Gastroesophageal sphincter (tissue), 4 donors: Measurements from ENCODE around the gene YOD1. TPM values are rescaled to one million over a fixed set of nuclear protein-coding genes. Genes with fewer than 3 reads are reported as not detected.
"Not testable (repeated sequence)": the region's sequence is repeated elsewhere in the genome, so short reads cannot be mapped to it uniquely, and the experiment has no call there.

Experiments used
- ATAC-seq: fragments of 150-250 bp; one replicate; pipeline ENCODE4 v1.9.1; 2016; ENCODE audit warnings: mild to moderate bottlenecking, moderate library complexity
- H3K27ac ChIP-seq, 4 donors: fragments of 200-600 bp; sonication (generic) in 3 of 4; 1 replicate in 3 of 4; 2 replicates in 1 of 4; pipeline ENCODE4 v1.5.1; 2016 to 2019
- H3K27me3 ChIP-seq: fragments of 200-600 bp; sonication (generic); one replicate; pipeline ENCODE4 v1.5.1; 2019
- H3K36me3 ChIP-seq, 2 donors: fragments of 200-600 bp; sonication (generic); one replicate each; pipeline ENCODE4 v1.5.1; 2019; ENCODE audit warnings: control low read depth in 1 of 2
- H3K4me1 ChIP-seq, 3 donors: fragments of 200-600 bp; sonication (generic); 1 replicate in 2 of 3; 2 replicates in 1 of 3; pipeline ENCODE4 v1.5.1; 2016 to 2019; ENCODE audit warnings: control low read depth in 2 of 3
- H3K4me3 ChIP-seq, 2 donors: fragments of 200-600 bp; sonication (generic); one replicate each; pipeline ENCODE4 v1.5.1; 2019; ENCODE audit warnings: mild to moderate bottlenecking in 1 of 2, moderate library complexity in 1 of 2
- H3K9me3 ChIP-seq, 3 donors: fragments of 200-600 bp; sonication (generic); one replicate each; pipeline ENCODE4 v1.5.1; 2017 to 2019; ENCODE audit warnings: control low read depth in 2 of 3
- CTCF ChIP-seq, 4 experiments: fragments of 200-600 bp in 2 of 4; fragments of 450-650 bp in 2 of 4; sonication (generic) in 1 of 4; IDR thresholded peaks; one replicate each; pipeline ENCODE4 v1.5.1; 2017 to 2019; ENCODE audit warnings: antibody characterized with exemption in 4 of 4, mild to moderate bottlenecking in 2 of 4, moderate library complexity in 2 of 4
- EP300 ChIP-seq: sonication (generic); formaldehyde crosslinking; IDR thresholded peaks from one replicate; pipeline ENCODE4 v1.6.1; 2017; ENCODE audit warnings: antibody characterized with exemption, mild to moderate bottlenecking
- POLR2A ChIP-seq, 2 donors: fragments of 450-650 bp; IDR thresholded peaks; one replicate each; pipeline ENCODE4 v1.6.1; 2017; ENCODE audit warnings: antibody characterized with exemption in 2 of 2, mild to moderate bottlenecking in 2 of 2, moderate library complexity in 1 of 2
- POLR2AphosphoS5 ChIP-seq: sonication (generic); formaldehyde crosslinking; IDR thresholded peaks from one replicate; pipeline ENCODE4 v1.6.1; 2017; ENCODE audit warnings: antibody characterized with exemption
- WGBS, 2 donors: methylation state at CpG; one replicate each; pipeline ENCODE4 v1.1.5; 2018; ENCODE audit warnings: low coverage in 1 of 2; 5-methylcytosine and 5-hydroxymethylcytosine counted together
- total RNA-seq, 4 donors: library from RNA; depleted of rRNA; stranded (reverse); fragments of >200 nt; gene quantifications; one replicate each; pipeline ENCODE4 v1.1.0, GENCODE V29; 2016

The YOD1 gene
- total RNA-seq, 4 donors from 2014 or later = 6.9 to 11.7 (median 8.8) TPM

- TF ChIP-seq EP300 (no peak), CTCF (IDR thresholded peaks at IDR 0.05) (no peak), POLR2AphosphoS5 (no peak), POLR2A (IDR thresholded peaks at IDR 0.05) (no peak)
- no peak overlapping the region for H3K27ac ChIP-seq
- 79 to 88% methylated on average over 1 of the region's 1 CpG for WGBS, 2 donors
- H3K4me1 ChIP-seq = peaks cover 0 to 75% (median 17%) of the 10 kb centered on the region in 3 donors
- H3K36me3 ChIP-seq = peaks cover 0 to 17% of the 10 kb centered on the region in 2 donors
- no peaks in the 10 kb centered on the region for H3K27me3 ChIP-seq
- H3K9me3 ChIP-seq = no peaks in the 10 kb centered on the region
- H3K4me3 ChIP-seq = no peak overlapping the region
- ATAC-seq = no peak
These were observed 3.5 kb downstream of the YOD1 start for GRCh38 chr1:207047505-207047904.

GRCh38 chr1:207045453-207045852 is 5.6 kb downstream of the YOD1 start:
- Histone ChIP-seq H3K27me3 (no peaks in the 10 kb centered on the region), H3K9me3 (no peaks in the 10 kb centered on the region), H3K4me3 (no peak overlapping the region), H3K27ac (no peak overlapping the region), H3K36me3 (peaks cover 0 to 17% of the 10 kb centered on the region in 2 donors), H3K4me1 (peaks cover 0 to 59% (median 8%) of the 10 kb centered on the region in 3 donors)
- WGBS, 2 donors = 60 to 62% methylated on average over 2 of the region's 2 CpGs
- ATAC-seq = no peak
- TF ChIP-seq EP300 = no peak
- TF ChIP-seq POLR2AphosphoS5 = no peak
- TF ChIP-seq CTCF (IDR thresholded peaks at IDR 0.05) = no peak
- no peak for TF ChIP-seq POLR2A (IDR thresholded peaks at IDR 0.05)

GRCh38 chr1:207041397-207041796 is 9.6 kb downstream of the YOD1 start:
- WGBS, 2 donors = 94% methylated on average over 2 of the region's 2 CpGs; no CpG with 5 or more reads in 1 of the 2 donors
- H3K36me3 ChIP-seq, H3K27me3 ChIP-seq, H3K9me3 ChIP-seq, H3K27ac ChIP-seq, H3K4me3 ChIP-seq, ATAC-seq: not testable (repeated sequence)
- H3K4me1 ChIP-seq = peaks cover 0 to 24% (median 4%) of the 10 kb centered on the region in 3 donors

- TF ChIP-seq POLR2A (IDR thresholded peaks at IDR 0.05) (no peak), CTCF (IDR thresholded peaks at IDR 0.05) (no peak), EP300 (no peak), POLR2AphosphoS5 (no peak)
- no peak for ATAC-seq
- Histone ChIP-seq H3K9me3 (no peaks in the 10 kb centered on the region), H3K4me1 (peaks cover 0 to 12% (median 0%) of the 10 kb centered on the region in 3 donors), H3K4me3 (no peak overlapping the region), H3K27ac (no peak overlapping the region), H3K27me3 (no peaks in the 10 kb centered on the region), H3K36me3 (no peaks in the 10 kb centered on the region)
- 58 to 69% methylated on average over 3 of the region's 3 CpGs for WGBS, 2 donors
These were observed 10.9 kb downstream of the YOD1 start for GRCh38 chr1:207040181-207040533.

- no peak for TF ChIP-seq POLR2A (IDR thresholded peaks at IDR 0.05)
- no peak for TF ChIP-seq POLR2AphosphoS5
- no peak for TF ChIP-seq EP300
- no peak for TF ChIP-seq CTCF (IDR thresholded peaks at IDR 0.05)
- H3K4me3 ChIP-seq = no peak overlapping the region
- no peaks in the 10 kb centered on the region for H3K9me3 ChIP-seq
- no peaks in the 10 kb centered on the region for H3K27me3 ChIP-seq
- no peak overlapping the region for H3K27ac ChIP-seq
- WGBS, 2 donors = 63 to 86% methylated on average over 4 of the region's 4 CpGs
- no peaks in the 10 kb centered on the region for H3K36me3 ChIP-seq
- ATAC-seq = no peak
- peaks cover 0 to 7% (median 0%) of the 10 kb centered on the region in 3 donors for H3K4me1 ChIP-seq
These were observed 11.4 kb downstream of the YOD1 start for GRCh38 chr1:207039380-207040180.
